Measurements from ENCODE around the gene MIR17HG. TPM values are rescaled to one million over a fixed set of nuclear protein-coding genes. Genes with fewer than 3 reads are reported as not detected.

Gene MIR17HG
- total and polyA plus RNA-seq, 7 donors: 0.83 to 5.4 (median 3.1) TPM; not detected in 2

GRCh38 chr13:91383836-91384235 lies 36.3 kb downstream of the MIR17HG start:
- H3K27me3 ChIP-seq: no peaks in the 10 kb centered on the region
- H3K4me1 ChIP-seq: no peaks in the 10 kb centered on the region
- TF ChIP-seq EP300 (IDR thresholded peaks at IDR 0.05): no peak
- TF ChIP-seq POLR2AphosphoS5 (IDR thresholded peaks at IDR 0.05): no peak
- no peak for TF ChIP-seq POLR2A (IDR thresholded peaks at IDR 0.05)
- no peak for TF ChIP-seq CTCF (IDR thresholded peaks at IDR 0.05)
- H3K4me3 ChIP-seq: no peak overlapping the region
- WGBS, 2 donors: 75 to 80% methylated on average over 4 of the region's 4 CpGs
- DNase-seq: no peak
- H3K9me3 ChIP-seq: no peaks in the 10 kb centered on the region
- no peak overlapping the region for H3K27ac ChIP-seq
- H3K36me3 ChIP-seq: no peaks in the 10 kb centered on the region
- intact Hi-C loops (cut with DNase I): no loop called here

- Histone ChIP-seq H3K9me3 (no peaks in the 10 kb centered on the region), H3K4me3 (no peak overlapping the region), H3K4me1 (no peaks in the 10 kb centered on the region), H3K27me3 (no peaks in the 10 kb centered on the region), H3K36me3 (no peaks in the 10 kb centered on the region), H3K27ac (no peak overlapping the region)
- no peak for DNase-seq
- WGBS, 2 donors: 54 to 76% methylated on average over 2 of the region's 2 CpGs
- intact Hi-C loops (cut with DNase I): no loop called here
- TF ChIP-seq POLR2A (IDR thresholded peaks at IDR 0.05): no peak
- no peak for TF ChIP-seq EP300 (IDR thresholded peaks at IDR 0.05)
- no peak for TF ChIP-seq POLR2AphosphoS5 (IDR thresholded peaks at IDR 0.05)
These were observed 37.4 kb downstream of the MIR17HG start for GRCh38 chr13:91384896-91385295.

GRCh38 chr13:91389186-91389585 lies 41.7 kb downstream of the MIR17HG start:
- Histone ChIP-seq H3K27me3 (peaks cover 0 to 7% (median 0%) of the 10 kb centered on the region in 3 donors), H3K9me3 (no peaks in the 10 kb centered on the region), H3K36me3 (no peaks in the 10 kb centered on the region), H3K4me1 (no peaks in the 10 kb centered on the region), H3K4me3 (no peak overlapping the region), H3K27ac (no peak overlapping the region)
- TF ChIP-seq CTCF (IDR thresholded peaks at IDR 0.05): no peak
- no peak for TF ChIP-seq POLR2A (IDR thresholded peaks at IDR 0.05)
- no peak for TF ChIP-seq EP300 (IDR thresholded peaks at IDR 0.05)
- TF ChIP-seq POLR2AphosphoS5 (IDR thresholded peaks at IDR 0.05): no peak
- DNase-seq: no peak
- intact Hi-C loops (cut with DNase I): no loop called here
- 83 to 86% methylated on average over 2 of the region's 2 CpGs for WGBS, 2 donors

GRCh38 chr13:91397595-91397994 lies 50.1 kb downstream of the MIR17HG start:
- TF ChIP-seq POLR2A (IDR thresholded peaks at IDR 0.05) (no peak), CTCF (IDR thresholded peaks at IDR 0.05) (no peak), POLR2AphosphoS5 (IDR thresholded peaks at IDR 0.05) (no peak), EP300 (IDR thresholded peaks at IDR 0.05) (no peak)
- peaks cover 0 to 15% (median 14%) of the 10 kb centered on the region in 4 donors for H3K4me1 ChIP-seq
- intact Hi-C loops (cut with DNase I): no loop called here
- H3K4me3 ChIP-seq: no peak overlapping the region
- H3K27me3 ChIP-seq: peaks cover 0 to 54% (median 14%) of the 10 kb centered on the region in 3 donors
- no peak overlapping the region for H3K27ac ChIP-seq
- no peaks in the 10 kb centered on the region for H3K36me3 ChIP-seq
- no peaks in the 10 kb centered on the region for H3K9me3 ChIP-seq
- no peak for DNase-seq
- 27 to 68% methylated on average over 1 of the region's 1 CpG for WGBS, 2 donors

- 1% methylated on average over 76 of the region's 76 CpGs for WGBS, 2 donors
- Histone ChIP-seq H3K9me3 (no peaks in the 10 kb centered on the region), H3K36me3 (no peaks in the 10 kb centered on the region), H3K27me3 (peaks cover 0 to 52% (median 14%) of the 10 kb centered on the region in 3 donors), H3K27ac (no peak within 1 kb of the TSS), H3K4me1 (peaks cover 0 to 15% (median 14%) of the 10 kb centered on the region in 4 donors), H3K4me3 (peak within 1 kb of the TSS; percentile 17 to 59 (median 52))
- DNase-seq: peak; percentile 76
- TF ChIP-seq POLR2A (IDR thresholded peaks at IDR 0.05): no peak
- TF ChIP-seq EP300 (IDR thresholded peaks at IDR 0.05): no peak
- TF ChIP-seq POLR2AphosphoS5 (IDR thresholded peaks at IDR 0.05): no peak
- no peak for TF ChIP-seq CTCF (IDR thresholded peaks at IDR 0.05)
- intact Hi-C loops (cut with DNase I): loop anchor here (2.0 kb wide), 1 partner anchor 50 kb away; no protein-coding TSS in a partner anchor
These were observed 51.1 kb downstream of the MIR17HG start, which contains the start of gene GPC5 for GRCh38 chr13:91398413-91399188. TSS of gene GPC5 (plus strand) at chr13:91398621.

Measured in sigmoid colon (tissue), 7 donors.